ENCODE measurements around the gene ACSL4.
"Not testable (repeated sequence)": the region's sequence is repeated elsewhere in the genome, so short reads cannot be mapped to it uniquely, and the experiment has no call there.

Gene ACSL4

DNA sequence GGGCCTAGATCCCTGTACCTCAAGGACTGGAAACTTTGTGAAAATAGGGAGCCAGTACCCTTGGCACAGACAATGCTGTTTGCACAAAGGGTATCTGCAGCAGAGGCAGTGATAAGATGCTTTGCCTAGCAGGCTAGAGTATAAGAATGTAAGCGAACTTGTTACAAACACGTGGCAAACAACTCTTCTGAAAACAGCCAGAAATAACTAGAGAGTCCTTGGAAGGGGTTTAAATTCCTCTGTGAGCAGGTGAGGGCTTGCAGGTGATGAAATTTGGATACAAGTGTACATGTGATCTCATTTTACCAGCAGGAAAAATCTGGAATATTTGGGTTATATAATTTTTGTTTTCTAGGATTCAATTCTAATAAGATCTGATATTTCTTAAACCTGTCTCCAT lies 18.6 kb upstream of the ACSL4 start:
- Histone ChIP-seq H3K36me3 (ENCODE audit: control insufficient read depth, insufficient read depth, low read length) (no peaks in the 10 kb centered on the region), H3K79me1 (ENCODE audit: low read length) (no peaks in the 10 kb centered on the region), H3K4ac (ENCODE audit: low read depth, low read length) (no peak overlapping the region), H4K5ac (ENCODE audit: low read length) (no peak overlapping the region), H2BK5ac (ENCODE audit: low read length) (no peak overlapping the region), H3K23ac (ENCODE audit: low read length) (no peak overlapping the region), H2BK120ac (ENCODE audit: low read depth, low read length) (no peak overlapping the region), H3K4me3 (ENCODE audit: low read length) (no peak overlapping the region), H3K4me1 (ENCODE audit: control insufficient read depth, low read depth, low read length) (no peaks in the 10 kb centered on the region), H3K56ac (ENCODE audit: low read length) (no peak overlapping the region), H3K27me3 (ENCODE audit: insufficient read depth, low read length, poor library complexity) (no peaks in the 10 kb centered on the region), H3K18ac (ENCODE audit: low read length) (no peak overlapping the region), H2BK15ac (replicated peaks; ENCODE audit: low read depth) (no peak overlapping the region), H3K27ac (ENCODE audit: low read depth, low read length) (no peak overlapping the region), H3K9ac (ENCODE audit: low read length) (no peak overlapping the region), H2AK5ac (ENCODE audit: low read length) (no peak overlapping the region), H4K8ac (ENCODE audit: low read depth, low read length) (no peak overlapping the region), H3K79me2 (ENCODE audit: control insufficient read depth, insufficient read depth, low read length) (no peaks in the 10 kb centered on the region), H3K4me2 (ENCODE audit: low read length) (no peak overlapping the region)
- no peak for DNase-seq
- no CpG with 5 or more reads among the region's 2 CpGs for WGBS (ENCODE audit: extremely low coverage, insufficient coverage, low lambda C conversion rate)

DNA sequence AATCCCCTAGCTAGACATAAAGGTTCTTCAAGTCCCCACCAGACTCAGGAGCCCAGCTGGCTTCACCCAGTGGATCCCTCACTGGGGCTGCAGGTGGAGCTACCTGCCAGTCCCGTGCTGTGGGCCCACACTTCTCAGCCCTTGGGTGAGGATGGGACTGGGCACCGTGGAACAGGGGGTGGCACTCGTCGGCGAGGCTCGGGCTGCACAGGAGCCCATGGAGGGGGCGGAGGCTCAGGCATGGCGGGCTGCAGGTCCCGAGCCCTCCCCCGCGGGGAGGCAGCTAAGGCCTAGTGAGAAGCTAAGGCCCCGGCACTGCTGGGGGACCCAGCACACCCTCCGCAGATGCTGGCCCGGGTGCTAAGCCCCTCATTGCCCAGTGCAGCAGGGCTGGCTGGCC lies 16.1 kb upstream of the ACSL4 start:
- H3K9ac ChIP-seq (ENCODE audit: low read length), result no peak overlapping the region
- no peaks in the 10 kb centered on the region for H3K27me3 ChIP-seq (ENCODE audit: insufficient read depth, low read length, poor library complexity)
- no peak overlapping the region for H2BK5ac ChIP-seq (ENCODE audit: low read length)
- no peaks in the 10 kb centered on the region for H3K79me2 ChIP-seq (ENCODE audit: control insufficient read depth, insufficient read depth, low read length)
- DNase-seq, result no peak
- no peak overlapping the region for H3K23ac ChIP-seq (ENCODE audit: low read length)
- WGBS (ENCODE audit: extremely low coverage, insufficient coverage, low lambda C conversion rate), result no CpG with 5 or more reads among the region's 14 CpGs
- H3K79me1 ChIP-seq (ENCODE audit: low read length), result no peaks in the 10 kb centered on the region
- H4K8ac ChIP-seq (ENCODE audit: low read depth, low read length), result no peak overlapping the region
- H2BK15ac ChIP-seq (replicated peaks; ENCODE audit: low read depth), result no peak overlapping the region
- no peak overlapping the region for H4K5ac ChIP-seq (ENCODE audit: low read length)
- H2AK5ac ChIP-seq (ENCODE audit: low read length), result no peak overlapping the region
- no peak overlapping the region for H3K18ac ChIP-seq (ENCODE audit: low read length)
- H3K4me3 ChIP-seq (ENCODE audit: low read length), result no peak overlapping the region
- no peak overlapping the region for H3K4ac ChIP-seq (ENCODE audit: low read depth, low read length)
- H3K4me1 ChIP-seq (ENCODE audit: control insufficient read depth, low read depth, low read length), result no peaks in the 10 kb centered on the region
- no peak overlapping the region for H3K27ac ChIP-seq (ENCODE audit: low read depth, low read length)
- H3K56ac ChIP-seq (ENCODE audit: low read length), result no peak overlapping the region
- no peak overlapping the region for H2BK120ac ChIP-seq (ENCODE audit: low read depth, low read length)
- no peaks in the 10 kb centered on the region for H3K36me3 ChIP-seq (ENCODE audit: control insufficient read depth, insufficient read depth, low read length)
- no peak overlapping the region for H3K4me2 ChIP-seq (ENCODE audit: low read length)

- Histone ChIP-seq H3K18ac (ENCODE audit: low read length) (no peak overlapping the region), H3K9ac (ENCODE audit: low read length) (no peak overlapping the region), H3K27ac (ENCODE audit: low read depth, low read length) (no peak overlapping the region), H2BK15ac (replicated peaks; ENCODE audit: low read depth) (no peak overlapping the region), H3K79me1 (ENCODE audit: low read length) (no peaks in the 10 kb centered on the region), H3K27me3 (ENCODE audit: insufficient read depth, low read length, poor library complexity) (no peaks in the 10 kb centered on the region), H3K56ac (ENCODE audit: low read length) (no peak overlapping the region), H4K8ac (ENCODE audit: low read depth, low read length) (no peak overlapping the region), H3K4me3 (ENCODE audit: low read length) (no peak overlapping the region), H2BK120ac (ENCODE audit: low read depth, low read length) (no peak overlapping the region), H3K36me3 (ENCODE audit: control insufficient read depth, insufficient read depth, low read length) (no peaks in the 10 kb centered on the region), H4K5ac (ENCODE audit: low read length) (no peak overlapping the region), H3K4me1 (ENCODE audit: control insufficient read depth, low read depth, low read length) (no peaks in the 10 kb centered on the region), H3K79me2 (ENCODE audit: control insufficient read depth, insufficient read depth, low read length) (no peaks in the 10 kb centered on the region), H3K23ac (ENCODE audit: low read length) (no peak overlapping the region), H2BK5ac (ENCODE audit: low read length) (no peak overlapping the region), H3K4me2 (ENCODE audit: low read length) (no peak overlapping the region), H2AK5ac (ENCODE audit: low read length) (no peak overlapping the region), H3K4ac (ENCODE audit: low read depth, low read length) (no peak overlapping the region)
- WGBS (ENCODE audit: extremely low coverage, insufficient coverage, low lambda C conversion rate), result no CpG with 5 or more reads among the region's 9 CpGs
- no peak for DNase-seq
Observed at GRCh38 chrX:109747681-109748080, 14.6 kb upstream of the ACSL4 start.

DNA sequence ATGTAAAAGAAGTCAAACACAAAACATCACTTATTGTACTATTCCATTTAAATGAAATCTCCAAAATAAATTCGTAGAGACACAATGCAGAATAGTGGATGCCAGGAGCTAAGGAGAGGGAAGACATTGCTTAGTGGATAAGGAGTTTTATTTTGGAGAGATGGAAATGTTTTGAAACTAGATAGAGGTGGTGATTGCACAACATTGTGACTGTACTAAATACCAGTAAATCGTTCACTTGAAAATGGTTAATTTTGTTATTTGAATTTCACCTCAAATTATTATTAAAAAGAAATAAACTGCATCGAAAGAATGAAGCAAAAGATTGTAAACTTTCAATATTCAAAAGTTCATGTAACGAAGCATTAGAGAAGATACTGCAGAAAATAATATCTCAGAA lies 9.7 kb upstream of the ACSL4 start:
- Histone ChIP-seq H4K8ac (ENCODE audit: low read depth, low read length) (no peak overlapping the region), H3K27me3 (ENCODE audit: insufficient read depth, low read length, poor library complexity) (no peaks in the 10 kb centered on the region), H3K23ac (ENCODE audit: low read length) (no peak overlapping the region), H2AK5ac (ENCODE audit: low read length) (no peak overlapping the region), H3K4me1 (ENCODE audit: control insufficient read depth, low read depth, low read length) (no peaks in the 10 kb centered on the region), H3K4me3 (ENCODE audit: low read length) (no peak overlapping the region), H3K79me1 (ENCODE audit: low read length) (no peaks in the 10 kb centered on the region), H3K56ac (ENCODE audit: low read length) (no peak overlapping the region), H2BK15ac (replicated peaks; ENCODE audit: low read depth) (no peak overlapping the region), H2BK5ac (ENCODE audit: low read length) (no peak overlapping the region), H3K79me2 (ENCODE audit: control insufficient read depth, insufficient read depth, low read length) (no peaks in the 10 kb centered on the region), H3K4ac (ENCODE audit: low read depth, low read length) (no peak overlapping the region), H3K18ac (ENCODE audit: low read length) (no peak overlapping the region), H3K27ac (ENCODE audit: low read depth, low read length) (no peak overlapping the region), H3K9ac (ENCODE audit: low read length) (no peak overlapping the region), H3K4me2 (ENCODE audit: low read length) (no peak overlapping the region), H4K5ac (ENCODE audit: low read length) (no peak overlapping the region), H3K36me3 (ENCODE audit: control insufficient read depth, insufficient read depth, low read length) (no peaks in the 10 kb centered on the region), H2BK120ac (ENCODE audit: low read depth, low read length) (no peak overlapping the region)
- no peak for DNase-seq
- WGBS (ENCODE audit: extremely low coverage, insufficient coverage, low lambda C conversion rate), result no CpG with 5 or more reads among the region's 4 CpGs

GRCh38 chrX:109740896-109741295 lies 7.8 kb upstream of the ACSL4 start:
- not testable (repeated sequence) for DNase-seq; H2AK5ac ChIP-seq (ENCODE audit: low read length); H3K27ac ChIP-seq (ENCODE audit: low read depth, low read length); H3K36me3 ChIP-seq (ENCODE audit: control insufficient read depth, insufficient read depth, low read length); H4K8ac ChIP-seq (ENCODE audit: low read depth, low read length); H2BK15ac ChIP-seq (replicated peaks; ENCODE audit: low read depth); H3K9ac ChIP-seq (ENCODE audit: low read length); H2BK5ac ChIP-seq (ENCODE audit: low read length); H2BK120ac ChIP-seq (ENCODE audit: low read depth, low read length); H3K4me3 ChIP-seq (ENCODE audit: low read length); H3K23ac ChIP-seq (ENCODE audit: low read length); H3K79me1 ChIP-seq (ENCODE audit: low read length); H3K27me3 ChIP-seq (ENCODE audit: insufficient read depth, low read length, poor library complexity); H4K5ac ChIP-seq (ENCODE audit: low read length); H3K4me2 ChIP-seq (ENCODE audit: low read length); H3K18ac ChIP-seq (ENCODE audit: low read length); H3K56ac ChIP-seq (ENCODE audit: low read length); H3K79me2 ChIP-seq (ENCODE audit: control insufficient read depth, insufficient read depth, low read length); H3K4ac ChIP-seq (ENCODE audit: low read depth, low read length); H3K4me1 ChIP-seq (ENCODE audit: control insufficient read depth, low read depth, low read length)
- no CpG with 5 or more reads among the region's 11 CpGs for whole genome bisulfite sequencing (ENCODE audit: extremely low coverage, insufficient coverage, low lambda C conversion rate)

GRCh38 chrX:109740433-109740809 lies 7.4 kb upstream of the ACSL4 start:
- H2BK5ac ChIP-seq (ENCODE audit: low read length), result no peak overlapping the region
- H3K27ac ChIP-seq (ENCODE audit: low read depth, low read length), result no peak overlapping the region
- no peaks in the 10 kb centered on the region for H3K36me3 ChIP-seq (ENCODE audit: control insufficient read depth, insufficient read depth, low read length)
- H2AK5ac ChIP-seq (ENCODE audit: low read length), result no peak overlapping the region
- no peaks in the 10 kb centered on the region for H3K79me2 ChIP-seq (ENCODE audit: control insufficient read depth, insufficient read depth, low read length)
- no peaks in the 10 kb centered on the region for H3K79me1 ChIP-seq (ENCODE audit: low read length)
- H3K4me3 ChIP-seq (ENCODE audit: low read length), result no peak overlapping the region
- DNase-seq, result no peak
- H3K27me3 ChIP-seq (ENCODE audit: insufficient read depth, low read length, poor library complexity), result no peaks in the 10 kb centered on the region
- no peak overlapping the region for H3K9ac ChIP-seq (ENCODE audit: low read length)
- H2BK15ac ChIP-seq (replicated peaks; ENCODE audit: low read depth), result no peak overlapping the region
- H2BK120ac ChIP-seq (ENCODE audit: low read depth, low read length), result no peak overlapping the region
- no peak overlapping the region for H4K8ac ChIP-seq (ENCODE audit: low read depth, low read length)
- H3K23ac ChIP-seq (ENCODE audit: low read length), result no peak overlapping the region
- H3K4me1 ChIP-seq (ENCODE audit: control insufficient read depth, low read depth, low read length), result no peaks in the 10 kb centered on the region
- no peak overlapping the region for H4K5ac ChIP-seq (ENCODE audit: low read length)
- no peak overlapping the region for H3K4me2 ChIP-seq (ENCODE audit: low read length)
- no peak overlapping the region for H3K18ac ChIP-seq (ENCODE audit: low read length)
- no peak overlapping the region for H3K56ac ChIP-seq (ENCODE audit: low read length)
- no peak overlapping the region for H3K4ac ChIP-seq (ENCODE audit: low read depth, low read length)

All from mesendoderm (in vitro differentiated cells).